Upper lobe of right lung (tissue), 1 donor: Measurements from ENCODE around the gene NPAS3. TPM values are rescaled to one million over a fixed set of nuclear protein-coding genes. Genes with fewer than 3 reads are reported as not detected.
A peak's percentile ranks its signal among the peaks of the same experiment; 100 is the strongest.

Experiments used
- ATAC-seq: fragments of 200-7000 bp; cut with Tn5 transposase; one replicate; pipeline ENCODE4 v1.9.1; 2020; ENCODE audit warnings: mild to moderate bottlenecking, moderate library complexity
- DNase-seq: peaks from one replicate; pipeline ENCODE4 v3.0.0-alpha.2; 2020
- H3K27ac ChIP-seq: fragments of 200-600 bp; one replicate; pipeline ENCODE4 v1.8.0; 2022
- H3K27me3 ChIP-seq: fragments of 200-600 bp; one replicate; pipeline ENCODE4 v1.8.0; 2022; ENCODE audit warnings: mild to moderate bottlenecking
- H3K36me3 ChIP-seq: fragments of 200-600 bp; one replicate; pipeline ENCODE4 v1.8.0; 2022
- H3K4me1 ChIP-seq: fragments of 200-600 bp; one replicate; pipeline ENCODE4 v1.8.0; 2022
- H3K4me3 ChIP-seq: fragments of 200-600 bp; one replicate; pipeline ENCODE4 v1.8.0; 2022; ENCODE audit warnings: mild to moderate bottlenecking
- H3K9me3 ChIP-seq: fragments of 200-600 bp; one replicate; pipeline ENCODE4 v1.8.0; 2022
- intact Hi-C: fragments of 100-400 bp; cut with DNase I; formaldehyde crosslinking; loops from one replicate; pipeline ENCODE4 v1.11.0; 2022
- total RNA-seq: library from RNA; stranded (reverse); fragmentation: NEBNext Ultra II Directional; extraction: Animal tissue kit (Norgen Biotek cat#: 25700); gene quantifications from one replicate; pipeline ENCODE4 v1.2.1, GENCODE V29; 2021
- TF ChIP-seq, protein P1 (sequence below): fragments of 200-600 bp; IDR thresholded peaks from one replicate; pipeline ENCODE4 v1.8.0; 2022; ENCODE audit warnings: antibody characterized with exemption
- donor health status: DM: no; HTN: yes; CAD: no; lungs with severe emphysema.

The NPAS3 gene
- total RNA-seq, 1 donor from 2014 or later: 1.2 TPM

DNA sequence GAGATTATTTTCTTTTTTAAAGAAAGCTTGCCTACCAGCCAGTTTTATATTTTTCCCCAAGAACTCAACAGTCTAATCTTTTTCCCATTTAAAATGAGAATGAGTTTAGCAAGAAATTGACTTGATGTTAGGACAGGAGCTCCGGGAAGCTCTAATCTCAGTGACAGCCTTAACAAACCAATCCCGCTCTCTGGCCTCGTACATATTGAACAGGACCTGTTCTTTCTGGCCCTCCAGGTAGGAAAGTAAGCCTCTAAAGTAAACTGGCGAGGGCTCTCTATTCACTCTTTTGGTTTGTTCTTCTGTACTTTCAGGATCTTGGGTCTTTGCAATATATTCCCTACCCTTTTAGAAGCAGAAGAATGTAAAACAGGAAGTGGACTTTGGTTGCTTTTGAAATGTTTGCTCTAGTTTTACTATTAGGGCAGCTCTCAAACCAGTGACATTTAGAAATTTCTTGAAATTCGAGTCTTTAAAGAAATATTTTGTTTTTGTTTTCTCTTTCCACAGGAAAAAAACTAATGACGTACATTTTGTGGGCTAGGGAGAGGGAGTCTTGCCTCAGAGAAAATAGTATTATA lies 17.9 kb upstream of the NPAS3 start:
- Histone ChIP-seq H3K27me3 (peaks cover 4% of the 10 kb centered on the region), H3K36me3 (no peaks in the 10 kb centered on the region), H3K9me3 (no peaks in the 10 kb centered on the region), H3K4me1 (no peaks in the 10 kb centered on the region), H3K4me3 (no peak overlapping the region), H3K27ac (no peak overlapping the region)
- intact Hi-C loops: no loop called here
- DNase-seq (no peak), ATAC-seq (no peak)
- TF ChIP-seq, protein P1, sequence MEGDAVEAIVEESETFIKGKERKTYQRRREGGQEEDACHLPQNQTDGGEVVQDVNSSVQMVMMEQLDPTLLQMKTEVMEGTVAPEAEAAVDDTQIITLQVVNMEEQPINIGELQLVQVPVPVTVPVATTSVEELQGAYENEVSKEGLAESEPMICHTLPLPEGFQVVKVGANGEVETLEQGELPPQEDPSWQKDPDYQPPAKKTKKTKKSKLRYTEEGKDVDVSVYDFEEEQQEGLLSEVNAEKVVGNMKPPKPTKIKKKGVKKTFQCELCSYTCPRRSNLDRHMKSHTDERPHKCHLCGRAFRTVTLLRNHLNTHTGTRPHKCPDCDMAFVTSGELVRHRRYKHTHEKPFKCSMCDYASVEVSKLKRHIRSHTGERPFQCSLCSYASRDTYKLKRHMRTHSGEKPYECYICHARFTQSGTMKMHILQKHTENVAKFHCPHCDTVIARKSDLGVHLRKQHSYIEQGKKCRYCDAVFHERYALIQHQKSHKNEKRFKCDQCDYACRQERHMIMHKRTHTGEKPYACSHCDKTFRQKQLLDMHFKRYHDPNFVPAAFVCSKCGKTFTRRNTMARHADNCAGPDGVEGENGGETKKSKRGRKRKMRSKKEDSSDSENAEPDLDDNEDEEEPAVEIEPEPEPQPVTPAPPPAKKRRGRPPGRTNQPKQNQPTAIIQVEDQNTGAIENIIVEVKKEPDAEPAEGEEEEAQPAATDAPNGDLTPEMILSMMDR: no peak

DNA sequence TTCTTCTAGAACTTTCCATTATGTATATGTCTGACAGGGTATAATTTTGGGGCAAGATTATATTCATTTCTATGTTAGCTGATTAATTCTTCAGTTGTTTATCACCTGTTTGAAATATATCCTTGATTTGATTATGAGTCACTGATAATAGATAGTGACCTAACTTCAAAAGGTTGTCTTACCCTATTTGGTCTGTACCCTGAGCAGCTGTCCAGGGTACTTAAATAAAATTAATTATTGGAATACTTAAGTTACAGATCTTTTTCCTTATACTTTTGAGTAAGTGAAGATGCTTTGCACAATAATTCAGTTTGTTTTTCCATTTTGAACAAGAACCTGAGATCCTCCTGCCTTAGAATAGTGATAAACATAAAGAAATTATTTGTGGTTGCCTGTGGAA lies 13.2 kb upstream of the NPAS3 start:
- Histone ChIP-seq H3K9me3 (no peaks in the 10 kb centered on the region), H3K27me3 (no peaks in the 10 kb centered on the region)
- intact Hi-C loops: no loop called here

DNA sequence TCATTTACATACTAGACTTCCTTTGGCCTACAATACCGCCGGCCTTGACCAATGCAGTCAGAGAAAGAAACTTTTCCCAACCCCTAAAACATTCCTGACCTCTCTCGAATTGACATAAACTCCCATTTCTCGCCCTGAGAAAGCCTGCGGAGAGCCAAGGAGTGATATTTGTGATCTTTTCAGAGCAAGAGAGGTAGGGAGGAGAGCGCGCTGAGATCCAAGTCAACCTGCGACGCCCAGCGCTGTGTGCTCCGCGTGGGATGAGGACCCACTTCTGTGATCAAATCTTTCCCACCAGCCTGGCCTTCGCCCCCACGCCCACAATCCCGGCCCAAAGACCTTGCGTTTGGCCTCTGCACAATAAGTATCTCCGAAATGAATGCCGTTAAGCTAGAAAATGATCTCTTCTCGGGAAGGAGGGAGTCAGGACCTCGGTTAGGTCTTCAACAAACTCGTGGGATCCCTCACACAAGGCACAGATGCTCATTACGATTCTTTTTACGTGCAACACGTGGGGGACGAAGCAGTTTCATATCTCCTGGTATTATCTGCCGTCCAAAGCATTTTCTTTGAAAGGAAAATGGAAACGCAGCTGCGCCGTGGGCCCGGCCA lies 6.3 kb upstream of the NPAS3 start:
- H3K4me3 ChIP-seq: peak overlapping the region; percentile 31
- peaks cover 58% of the 10 kb centered on the region for H3K27me3 ChIP-seq
- H3K36me3 ChIP-seq: no peaks in the 10 kb centered on the region
- intact Hi-C loops: no loop called here
- H3K27ac ChIP-seq: no peak overlapping the region
- TF ChIP-seq, protein P1: no peak
- DNase-seq: peak; percentile 19
- peaks cover 18% of the 10 kb centered on the region for H3K4me1 ChIP-seq
- no peaks in the 10 kb centered on the region for H3K9me3 ChIP-seq
- ATAC-seq: no peak

More for the DNA sequence above, 13.2 kb upstream of the NPAS3 start:
- Histone ChIP-seq H3K27ac (no peak overlapping the region), H3K4me3 (no peak overlapping the region), H3K4me1 (no peaks in the 10 kb centered on the region), H3K36me3 (no peaks in the 10 kb centered on the region)
- DNase-seq (no peak), ATAC-seq (no peak)
- TF ChIP-seq, protein P1: no peak

DNA sequence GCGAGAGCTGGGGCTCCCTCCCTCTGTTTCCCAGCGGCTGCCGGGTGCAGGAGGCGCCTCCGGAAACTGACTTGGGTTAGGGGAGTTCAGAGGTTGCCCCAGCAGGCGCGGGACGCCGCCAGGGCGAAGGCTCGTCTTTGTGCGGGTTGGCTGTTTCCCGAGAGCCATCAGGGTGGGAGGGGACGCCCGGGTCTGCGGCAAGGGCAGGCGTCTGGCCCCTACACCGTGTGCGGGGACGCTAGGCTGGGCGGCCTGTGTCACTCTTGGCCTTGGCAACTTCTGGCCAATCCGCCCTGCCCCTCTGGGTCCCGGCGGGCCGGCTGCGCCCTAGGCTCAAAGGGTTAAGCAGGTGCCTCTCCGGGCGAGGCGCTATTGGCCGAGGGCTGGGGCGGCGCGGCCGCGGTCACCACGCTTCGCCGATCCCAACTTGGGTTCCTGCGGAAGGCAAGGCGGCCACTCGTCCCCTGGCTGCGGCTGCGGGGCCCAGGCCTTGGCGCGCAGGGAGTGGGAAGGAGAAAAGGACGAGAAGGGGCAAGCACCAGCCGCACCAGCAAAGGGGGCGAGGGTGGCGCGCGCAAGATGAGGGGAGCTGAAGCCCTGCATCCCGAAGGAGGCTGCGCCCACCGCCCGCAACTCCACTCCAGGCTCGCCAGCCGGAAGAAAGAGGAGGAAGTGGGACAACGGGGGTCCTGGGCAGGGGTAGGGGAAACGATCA lies 5.6 kb upstream of the NPAS3 start:
- Histone ChIP-seq H3K4me1 (peaks cover 18% of the 10 kb centered on the region), H3K9me3 (no peaks in the 10 kb centered on the region), H3K27me3 (peaks cover 65% of the 10 kb centered on the region), H3K4me3 (peak overlapping the region; percentile 31), H3K27ac (no peak overlapping the region), H3K36me3 (no peaks in the 10 kb centered on the region)
- DNase-seq (peak; percentile 54), ATAC-seq (peak; percentile 27)
- TF ChIP-seq, protein P1: no peak
- intact Hi-C loops: no loop called here

DNA sequence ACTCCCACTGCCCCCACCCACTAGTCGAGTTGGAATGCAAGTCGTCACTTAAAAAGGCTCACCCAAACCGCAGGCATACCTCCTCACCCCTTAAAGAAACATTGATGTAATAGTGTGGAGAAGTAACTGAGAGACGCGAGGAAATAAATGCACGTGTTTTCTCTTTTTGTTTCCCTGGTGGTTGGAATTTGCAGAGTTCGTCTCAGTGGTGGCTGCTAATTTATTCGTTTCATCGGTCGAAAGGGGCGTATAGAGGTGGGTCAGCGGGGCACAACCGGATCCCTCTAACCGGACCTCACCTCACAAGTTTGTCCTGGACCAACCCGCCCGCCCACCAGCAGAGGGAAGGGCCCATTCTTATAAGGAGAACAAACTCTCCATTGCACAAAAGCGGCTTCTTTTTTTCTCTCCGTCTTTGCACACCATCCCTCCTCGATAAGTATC lies 5.0 kb upstream of the NPAS3 start:
- DNase-seq (no peak), ATAC-seq (no peak)
- Histone ChIP-seq H3K4me1 (peaks cover 18% of the 10 kb centered on the region), H3K27ac (no peak overlapping the region), H3K9me3 (no peaks in the 10 kb centered on the region), H3K36me3 (no peaks in the 10 kb centered on the region), H3K4me3 (peak overlapping the region; percentile 31), H3K27me3 (peaks cover 65% of the 10 kb centered on the region)
- intact Hi-C loops: no loop called here
- TF ChIP-seq, protein P1: no peak
